H54 (cell line): ENCODE data around the gene ESYT2.
"Not testable (repeated sequence)": the region's sequence is repeated elsewhere in the genome, so short reads cannot be mapped to it uniquely, and the experiment has no call there.

Experiments used
- DNase-seq: peaks from one replicate; pipeline ENCODE4 v3.0.0; 2011; ENCODE audit warnings: low spot score, mixed read lengths; ENCODE audit not compliant: insufficient read length
- FAIRE-seq: peaks from 3 replicates; lab custom pipeline; 2011; peaks lifted over from hg19 to GRCh38; lab: Jason Lieb, UNC
- POLR2A ChIP-seq: IDR thresholded peaks from 2 replicates; pipeline ENCODE4 v1.6.1; 2011; ENCODE audit warnings: low read depth, mild to moderate bottlenecking, low read length

Gene ESYT2

DNA sequence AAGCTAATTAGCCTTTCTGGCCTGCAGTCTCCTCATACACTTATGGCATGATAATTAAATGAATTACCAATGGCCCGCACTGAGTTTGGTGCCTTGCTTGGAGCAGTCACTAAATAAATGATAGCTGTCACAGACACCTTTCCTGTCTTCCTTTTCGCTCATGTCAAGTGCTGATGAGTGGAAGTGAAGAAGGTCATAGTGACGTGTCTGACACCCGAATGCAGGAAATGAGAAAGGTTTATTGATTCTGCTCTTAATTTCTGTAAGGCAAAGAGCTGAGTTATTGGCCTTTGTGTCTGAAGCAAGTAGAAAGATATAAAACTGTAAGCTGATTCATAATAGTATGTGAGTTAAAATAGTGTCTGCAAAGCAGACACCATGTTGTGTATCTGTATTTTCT lies 13.2 kb upstream of the ESYT2 start:
- TF ChIP-seq POLR2A, result no peak
- FAIRE-seq (no peak), DNase-seq (no peak)

GRCh38 chr7:158840604-158841003 lies 11.3 kb upstream of the ESYT2 start:
- FAIRE-seq (no peak), DNase-seq (no peak)
- TF ChIP-seq POLR2A, result no peak

DNA sequence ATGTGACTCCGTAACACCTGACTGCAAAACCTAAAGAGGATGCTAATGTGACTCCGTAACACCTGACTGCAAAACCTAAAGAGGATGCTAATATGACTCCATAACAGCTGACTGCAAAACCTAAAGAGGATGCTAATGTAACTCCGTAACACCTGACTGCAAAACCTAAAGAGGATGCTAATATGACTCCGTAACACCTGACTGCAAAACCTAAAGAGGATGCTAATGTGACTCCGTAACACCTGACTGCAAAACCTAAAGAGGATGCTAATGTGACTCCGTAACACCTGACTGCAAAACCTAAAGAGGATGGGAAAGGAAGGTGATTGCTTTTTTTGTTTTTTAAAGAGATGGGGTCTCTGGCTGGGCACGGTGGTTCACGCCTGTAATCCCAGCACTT lies 9.9 kb upstream of the ESYT2 start:
- DNase-seq, FAIRE-seq: not testable (repeated sequence)

GRCh38 chr7:158837790-158838637 lies 8.7 kb upstream of the ESYT2 start:
- DNase-seq (no peak), FAIRE-seq (no peak)
- no peak for TF ChIP-seq POLR2A

DNA sequence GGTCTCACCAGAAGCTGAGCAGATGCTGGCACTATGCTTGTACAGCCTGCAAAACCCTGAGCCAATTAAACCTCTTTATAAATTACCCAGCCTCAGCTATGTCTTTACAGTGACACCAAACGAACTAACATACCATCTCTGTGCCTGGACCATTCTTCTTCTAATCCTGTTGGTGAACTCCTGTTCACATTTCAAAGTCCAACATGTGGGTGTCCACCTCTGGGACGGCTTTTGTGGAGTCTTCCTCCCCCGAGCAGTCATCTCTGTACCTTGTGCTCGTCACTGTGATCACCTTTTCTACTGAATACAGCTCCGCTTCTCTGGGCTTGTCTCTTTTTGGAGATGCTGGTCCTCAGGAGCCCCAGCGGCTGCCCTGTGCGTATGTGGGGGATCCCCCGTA lies 7.4 kb upstream of the ESYT2 start:
- FAIRE-seq (no peak), DNase-seq (no peak)
- TF ChIP-seq POLR2A, result no peak

- TF ChIP-seq POLR2A, result no peak
- no peak for DNase-seq
- no peak for FAIRE-seq
Observed at GRCh38 chr7:158834878-158835784, 5.8 kb upstream of the ESYT2 start.

DNA sequence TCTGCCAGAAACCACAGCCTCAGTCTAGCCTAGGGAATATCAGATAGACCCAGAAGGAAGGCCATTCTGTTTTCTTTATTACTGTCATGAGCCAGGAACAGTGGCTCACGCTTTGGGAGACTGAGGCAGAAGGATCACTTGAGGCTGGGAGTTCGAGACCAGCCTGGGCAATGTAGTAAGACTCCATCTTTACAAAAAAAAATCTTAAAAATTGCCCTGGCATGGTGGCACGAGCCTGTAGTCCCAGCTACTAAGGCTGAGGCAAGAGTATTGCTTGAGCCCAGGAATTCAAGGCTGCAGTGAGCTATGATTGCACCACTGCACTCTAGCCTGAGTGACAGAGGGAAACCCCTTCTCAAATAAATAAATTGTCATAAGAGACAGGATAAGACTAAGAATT lies 3.7 kb upstream of the ESYT2 start:
- FAIRE-seq, result no peak
- no peak for TF ChIP-seq POLR2A
- DNase-seq, result no peak

DNA sequence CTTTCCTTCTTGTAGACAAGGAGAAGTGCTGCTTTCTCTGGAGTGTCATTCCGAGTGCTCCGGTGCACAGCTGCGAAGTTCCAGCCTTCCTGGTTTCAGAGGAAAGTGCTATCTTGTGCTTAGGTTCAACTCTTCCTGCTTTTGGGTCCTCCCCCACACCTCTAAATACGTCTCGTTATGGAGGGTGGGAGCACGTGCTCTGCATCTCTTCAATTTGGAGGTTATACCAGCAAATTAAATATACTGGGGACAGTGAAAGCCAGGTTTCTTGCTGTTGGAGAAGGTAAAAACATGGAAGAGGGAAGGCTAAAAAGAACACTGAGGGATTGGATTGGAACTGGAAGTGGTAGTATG lies 2.4 kb upstream of the ESYT2 start:
- no peak for TF ChIP-seq POLR2A
- FAIRE-seq (no peak), DNase-seq (no peak)

- no peak for TF ChIP-seq POLR2A
- FAIRE-seq, result no peak
- no peak for DNase-seq
Observed at GRCh38 chr7:158830211-158830723, 958 bp upstream of the ESYT2 start.

DNA sequence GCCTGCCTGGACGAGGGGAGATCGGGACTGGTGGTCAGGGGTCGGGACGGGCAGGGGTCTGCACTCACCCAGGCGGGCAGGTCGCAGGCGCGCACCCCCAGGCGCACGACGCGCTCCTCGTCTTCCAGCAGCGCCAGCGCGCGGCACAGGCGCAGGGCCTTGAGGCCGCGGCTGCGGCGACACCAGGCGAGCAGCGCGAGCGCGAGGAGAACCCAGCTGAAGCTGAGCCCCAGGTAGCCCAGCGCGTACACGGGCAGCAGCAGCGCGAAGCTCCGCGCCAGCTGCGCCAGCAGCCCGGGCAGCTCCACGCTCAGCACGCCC lies 328 bp downstream of the ESYT2 start:
- FAIRE-seq (no peak), DNase-seq (peak; percentile 75)
- TF ChIP-seq POLR2A, result no peak

GRCh38 chr7:158828133-158829020 lies 932 bp downstream of the ESYT2 start:
- DNase-seq (no peak), FAIRE-seq (no peak)
- TF ChIP-seq POLR2A, result no peak

DNA sequence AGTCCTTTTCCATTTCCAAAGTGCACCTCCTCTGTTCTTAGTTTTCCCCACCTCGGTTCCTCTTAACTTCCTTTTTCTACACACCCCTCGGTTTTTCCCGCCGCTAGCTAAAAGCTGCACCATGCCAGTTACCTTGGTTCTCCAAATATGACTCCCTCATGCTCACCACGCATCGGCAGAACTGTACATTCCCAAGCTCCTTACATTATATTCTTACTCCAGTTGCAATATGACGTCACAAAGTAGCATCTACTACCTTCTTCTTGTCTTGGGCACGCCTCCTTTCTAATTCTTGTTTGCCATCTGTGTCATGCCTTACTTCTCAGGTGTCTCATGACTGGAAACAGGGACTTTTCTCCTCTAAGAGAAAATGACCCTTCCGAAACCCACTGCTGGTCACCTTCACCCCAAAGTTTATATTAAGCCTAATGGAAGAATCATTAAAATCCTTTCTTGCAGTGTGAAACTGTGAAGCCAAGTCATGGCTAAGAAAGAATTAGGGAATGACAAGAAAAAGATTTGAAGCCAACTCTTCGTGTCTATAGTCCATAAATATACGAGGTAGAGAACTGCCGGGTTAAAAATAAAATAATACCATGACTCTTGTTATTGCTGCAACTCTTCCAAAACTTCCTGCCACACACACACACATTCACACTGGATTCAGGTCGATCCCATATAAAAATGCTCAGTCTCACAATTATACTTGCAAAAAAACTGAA lies 1.7 kb downstream of the ESYT2 start:
- FAIRE-seq, result no peak
- no peak for DNase-seq
- TF ChIP-seq POLR2A, result no peak
